ENCODE results near the gene ATP1A2.

The ATP1A2 gene

DNA sequence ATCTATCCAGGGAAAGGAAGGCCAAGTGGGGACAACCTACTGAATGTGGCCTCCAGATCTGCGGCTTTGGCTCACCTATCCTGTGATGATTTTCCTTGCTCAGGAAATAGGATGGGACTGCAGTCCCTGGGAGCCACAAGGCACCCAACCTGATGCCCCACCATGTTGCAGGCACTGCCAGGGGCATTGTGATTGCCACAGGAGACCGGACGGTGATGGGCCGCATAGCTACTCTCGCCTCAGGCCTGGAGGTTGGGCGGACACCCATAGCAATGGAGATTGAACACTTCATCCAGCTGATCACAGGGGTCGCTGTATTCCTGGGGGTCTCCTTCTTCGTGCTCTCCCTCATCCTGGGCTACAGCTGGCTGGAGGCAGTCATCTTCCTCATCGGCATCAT lies 11.8 kb downstream of the ATP1A2 start:
- no peak for DNase-seq

DNA sequence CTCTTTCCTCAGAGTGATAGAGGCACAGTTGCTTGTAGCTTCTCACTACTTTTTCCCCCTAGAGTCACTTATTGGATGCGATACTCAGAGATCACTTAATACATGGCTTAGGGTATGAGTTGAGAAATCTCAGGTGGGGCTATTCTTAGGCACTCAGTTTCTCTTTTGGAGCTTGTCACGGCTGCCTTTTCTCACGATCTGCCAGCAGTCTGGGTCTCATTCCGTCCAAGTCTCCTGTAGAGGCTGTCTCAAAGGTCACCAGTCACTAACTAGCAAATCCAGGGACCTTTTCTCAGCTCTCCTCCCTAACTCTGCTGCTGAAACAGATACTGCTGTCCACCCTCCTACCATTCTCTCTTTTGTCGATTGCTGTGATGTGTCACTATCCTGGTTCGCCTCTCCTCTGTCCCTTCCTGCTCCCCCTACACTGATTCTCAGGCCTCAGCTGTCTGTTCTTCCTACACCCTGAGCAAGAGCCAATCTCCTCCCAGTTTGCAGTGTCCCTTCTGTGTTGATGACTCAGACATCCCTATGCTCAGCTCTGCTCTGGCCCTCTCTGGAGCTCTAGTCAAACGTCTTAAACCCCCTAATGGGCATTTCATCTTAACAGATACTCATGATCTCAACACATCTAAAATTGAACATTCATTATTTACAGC lies 12.4 kb downstream of the ATP1A2 start:
- DNase-seq: no peak

DNA sequence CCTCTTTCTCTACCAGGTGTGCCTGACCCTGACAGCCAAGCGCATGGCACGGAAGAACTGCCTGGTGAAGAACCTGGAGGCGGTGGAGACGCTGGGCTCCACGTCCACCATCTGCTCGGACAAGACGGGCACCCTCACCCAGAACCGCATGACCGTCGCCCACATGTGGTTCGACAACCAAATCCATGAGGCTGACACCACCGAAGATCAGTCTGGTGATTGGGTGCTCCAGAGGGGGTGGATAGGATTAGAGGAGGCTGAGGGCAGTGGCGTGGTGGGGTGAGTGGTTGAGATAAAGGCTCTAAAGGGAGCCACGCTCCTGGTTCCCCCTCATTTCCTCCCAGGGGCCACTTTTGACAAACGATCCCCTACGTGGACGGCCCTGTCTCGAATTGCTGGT lies 13.1 kb downstream of the ATP1A2 start:
- no peak for DNase-seq

DNA sequence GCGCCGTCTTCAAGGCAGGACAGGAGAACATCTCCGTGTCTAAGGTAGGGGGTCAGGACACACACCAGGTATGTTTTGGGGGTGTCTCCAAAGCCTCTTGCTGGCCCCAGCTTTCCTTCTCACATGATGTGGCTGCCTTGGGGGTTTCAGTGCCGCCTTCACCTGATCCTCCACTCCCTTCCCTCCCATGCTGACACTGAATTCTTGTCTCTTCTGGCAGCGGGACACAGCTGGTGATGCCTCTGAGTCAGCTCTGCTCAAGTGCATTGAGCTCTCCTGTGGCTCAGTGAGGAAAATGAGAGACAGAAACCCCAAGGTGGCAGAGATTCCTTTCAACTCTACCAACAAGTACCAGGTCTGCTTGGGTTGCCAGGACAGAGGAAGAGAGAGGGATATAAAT lies 13.5 kb downstream of the ATP1A2 start:
- no peak for DNase-seq

DNA sequence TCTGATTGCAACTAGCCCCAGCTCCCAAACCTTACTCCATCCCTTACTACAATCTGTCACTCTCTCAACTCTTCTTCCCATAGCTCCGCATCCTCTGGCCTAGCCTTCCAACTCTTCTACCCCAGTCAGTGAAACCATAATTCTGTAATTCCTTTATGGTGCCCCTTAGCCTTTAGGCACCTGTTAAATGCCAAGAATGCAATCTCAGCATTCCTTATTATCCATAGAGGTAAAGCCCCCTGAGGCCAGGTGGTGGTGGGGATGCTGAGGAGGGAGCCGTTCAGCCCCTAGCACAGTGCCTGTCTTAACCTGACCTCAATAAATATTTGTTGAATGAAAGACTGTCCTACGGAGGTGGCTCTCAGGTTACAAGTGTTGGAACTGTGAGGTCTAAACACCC lies 14.0 kb downstream of the ATP1A2 start:
- no peak for DNase-seq

DNA sequence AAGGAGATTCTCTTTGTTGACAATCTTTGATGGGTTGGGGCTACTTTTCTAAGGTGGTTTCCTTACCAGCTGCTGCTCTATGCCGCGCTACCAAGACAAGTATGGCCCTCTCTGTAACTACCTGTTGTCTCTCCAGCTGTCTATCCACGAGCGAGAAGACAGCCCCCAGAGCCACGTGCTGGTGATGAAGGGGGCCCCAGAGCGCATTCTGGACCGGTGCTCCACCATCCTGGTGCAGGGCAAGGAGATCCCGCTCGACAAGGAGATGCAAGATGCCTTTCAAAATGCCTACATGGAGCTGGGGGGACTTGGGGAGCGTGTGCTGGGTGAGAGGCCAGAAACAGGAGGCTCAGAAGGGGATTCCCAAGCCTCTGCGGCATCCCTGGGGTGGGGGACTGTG lies 14.4 kb downstream of the ATP1A2 start:
- no peak for DNase-seq

DNA sequence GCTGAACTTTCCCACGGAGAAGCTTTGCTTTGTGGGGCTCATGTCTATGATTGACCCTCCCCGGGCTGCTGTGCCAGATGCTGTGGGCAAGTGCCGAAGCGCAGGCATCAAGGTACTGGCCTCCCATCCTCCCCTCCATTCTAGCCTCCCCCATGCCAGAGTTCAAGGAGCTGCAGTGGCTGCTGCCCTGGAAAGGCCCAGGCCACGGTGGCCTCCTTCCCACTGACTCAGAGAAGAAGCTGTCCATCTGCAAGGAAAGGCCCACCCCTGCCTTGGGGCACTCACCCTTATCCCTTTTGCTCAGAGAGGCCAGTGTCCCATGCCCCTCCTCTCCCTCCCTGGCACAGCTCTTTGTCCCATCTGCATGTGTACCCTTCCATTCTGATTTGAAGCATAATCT lies 14.9 kb downstream of the ATP1A2 start:
- DNase-seq: no peak

DNA sequence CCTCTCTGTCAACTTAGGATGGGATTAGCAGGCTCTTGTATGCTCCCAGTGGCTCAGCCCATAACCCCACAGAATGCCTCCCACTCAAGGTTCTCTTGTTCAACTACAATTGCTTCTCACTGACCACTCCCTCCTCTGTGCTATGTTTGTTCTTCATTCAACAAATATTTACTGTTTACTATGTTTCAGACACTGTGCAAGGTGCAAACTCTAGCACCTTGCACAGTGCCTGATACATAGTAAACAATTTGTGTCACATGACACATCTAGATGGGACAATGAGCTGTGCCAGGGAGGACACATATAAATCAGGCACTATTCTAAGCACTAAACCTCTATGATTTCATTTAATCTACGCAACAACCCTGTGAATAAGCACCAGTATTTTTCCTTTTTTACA lies 15.4 kb downstream of the ATP1A2 start:
- no peak for DNase-seq

DNA sequence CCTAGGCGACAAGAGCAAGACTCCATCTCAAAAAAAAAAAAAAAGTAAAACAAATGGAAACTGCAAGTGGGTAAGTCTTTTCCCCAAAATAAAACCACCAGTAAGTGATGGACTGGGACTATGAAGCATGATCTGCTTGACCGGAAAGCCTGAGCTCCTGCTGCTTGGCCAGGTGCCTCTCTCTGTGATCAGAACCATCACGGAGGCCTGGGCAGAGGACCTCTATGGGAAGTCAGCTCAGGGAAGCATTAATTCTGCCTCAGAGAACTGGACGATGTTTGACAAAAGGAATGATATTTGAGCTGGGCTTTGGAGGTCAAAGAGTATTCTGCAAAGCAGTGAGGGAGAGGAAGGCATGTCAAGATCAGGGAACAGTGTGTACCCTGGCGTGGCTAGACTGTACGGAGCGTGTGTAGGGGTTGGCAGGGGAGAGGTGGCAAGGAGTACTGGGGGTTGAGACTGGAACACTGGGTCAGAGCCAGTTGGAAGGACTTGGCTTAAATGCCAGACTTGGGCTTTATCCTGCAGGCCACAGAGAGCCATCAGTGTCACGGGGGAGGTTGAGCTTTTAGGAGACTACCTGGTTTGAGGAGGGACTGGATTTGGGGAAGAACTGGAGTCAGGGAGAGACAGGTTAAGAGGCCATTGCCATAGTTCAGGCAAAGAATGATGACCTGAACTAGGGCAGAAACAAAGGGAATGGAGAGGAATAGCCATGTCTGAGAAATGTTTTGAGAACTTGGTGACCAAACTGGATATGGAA lies 16.4 kb downstream of the ATP1A2 start:
- no peak for DNase-seq

DNA sequence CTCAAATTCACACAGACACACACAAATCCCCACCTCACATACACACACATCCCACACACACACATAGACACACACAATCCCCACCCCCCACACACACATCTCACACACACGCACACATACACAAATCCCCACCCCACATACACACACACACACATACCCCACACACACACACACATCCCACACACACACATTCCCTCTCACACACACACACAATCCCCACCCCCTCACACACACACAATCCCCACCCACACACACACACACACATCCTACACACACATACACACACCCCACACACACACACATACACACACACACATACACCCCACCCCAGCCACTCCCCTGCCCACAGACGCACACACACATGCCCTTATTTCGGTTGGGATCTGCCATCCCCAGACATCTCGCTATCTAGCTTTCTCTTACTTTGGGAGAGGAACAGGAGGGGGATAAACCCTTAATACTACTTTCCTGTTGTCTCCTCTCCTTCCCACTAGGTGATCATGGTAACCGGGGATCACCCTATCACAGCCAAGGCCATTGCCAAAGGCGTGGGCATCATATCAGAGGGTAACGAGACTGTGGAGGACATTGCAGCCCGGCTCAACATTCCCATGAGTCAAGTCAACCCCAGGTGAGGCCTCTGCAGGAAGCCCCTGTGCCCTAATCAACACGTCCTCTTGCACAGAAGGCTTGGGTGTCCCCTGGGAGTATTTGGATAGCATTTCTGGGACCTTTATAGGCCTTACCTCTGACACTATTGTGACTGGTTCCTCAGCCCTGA lies 18.6 kb downstream of the ATP1A2 start:
- no peak for DNase-seq

DNA sequence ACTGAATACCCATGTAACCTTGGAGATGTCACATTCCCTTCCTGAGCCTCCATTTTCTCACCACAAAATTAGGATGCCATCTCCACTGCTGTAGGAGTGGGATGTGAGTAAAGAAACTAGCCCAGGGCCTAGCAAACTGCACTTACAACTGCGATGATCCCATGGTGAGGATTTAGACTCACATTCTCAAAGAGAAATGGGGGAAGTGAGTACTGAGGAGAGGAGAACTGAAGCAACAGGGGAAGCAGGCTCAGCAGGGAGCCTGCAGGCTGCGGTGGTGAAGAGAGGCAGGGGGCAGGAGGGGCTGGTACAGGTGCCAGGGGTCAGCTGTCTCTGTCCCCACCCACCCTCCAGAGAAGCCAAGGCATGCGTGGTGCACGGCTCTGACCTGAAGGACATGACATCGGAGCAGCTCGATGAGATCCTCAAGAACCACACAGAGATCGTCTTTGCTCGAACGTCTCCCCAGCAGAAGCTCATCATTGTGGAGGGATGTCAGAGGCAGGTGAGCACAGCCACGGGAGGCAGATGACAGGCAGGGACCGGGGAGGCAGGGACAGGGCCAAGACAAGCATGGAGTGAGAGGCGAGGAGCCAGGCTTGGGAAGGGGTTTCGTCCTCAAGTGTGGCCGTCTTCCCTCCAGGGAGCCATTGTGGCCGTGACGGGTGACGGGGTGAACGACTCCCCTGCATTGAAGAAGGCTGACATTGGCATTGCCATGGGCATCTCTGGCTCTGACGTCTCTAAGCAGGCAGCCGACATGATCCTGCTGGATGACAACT lies 19.4 kb downstream of the ATP1A2 start:
- no peak for DNase-seq

DNA sequence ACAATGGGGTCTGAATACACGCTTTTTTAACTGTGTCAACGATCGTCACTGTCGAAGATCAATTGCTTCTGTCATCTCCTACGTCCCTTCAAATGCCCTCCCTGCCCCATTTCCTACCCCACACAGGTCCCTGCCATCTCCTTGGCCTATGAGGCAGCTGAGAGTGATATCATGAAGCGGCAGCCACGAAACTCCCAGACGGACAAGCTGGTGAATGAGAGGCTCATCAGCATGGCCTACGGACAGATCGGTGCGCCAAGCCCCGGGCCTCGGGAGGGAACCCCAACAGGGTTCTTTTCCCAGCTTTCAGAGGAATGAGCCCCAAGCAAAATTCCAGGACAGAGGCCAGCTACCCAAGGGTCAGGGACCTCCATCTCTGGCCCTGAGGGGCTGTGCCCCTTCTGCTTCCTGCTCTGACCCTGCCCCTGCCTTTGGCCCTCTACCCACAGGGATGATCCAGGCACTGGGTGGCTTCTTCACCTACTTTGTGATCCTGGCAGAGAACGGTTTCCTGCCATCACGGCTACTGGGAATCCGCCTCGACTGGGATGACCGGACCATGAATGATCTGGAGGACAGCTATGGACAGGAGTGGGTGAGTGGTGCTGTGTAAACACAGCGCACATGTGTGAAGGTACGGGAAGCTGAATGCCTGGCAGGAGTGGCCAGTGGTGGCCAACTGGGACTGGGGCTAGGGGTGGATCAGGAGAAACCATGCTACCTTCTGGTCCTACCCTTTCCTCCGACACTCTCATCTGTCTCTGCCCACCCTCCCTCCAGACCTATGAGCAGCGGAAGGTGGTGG lies 20.8 kb downstream of the ATP1A2 start:
- DNase-seq: no peak

DNA sequence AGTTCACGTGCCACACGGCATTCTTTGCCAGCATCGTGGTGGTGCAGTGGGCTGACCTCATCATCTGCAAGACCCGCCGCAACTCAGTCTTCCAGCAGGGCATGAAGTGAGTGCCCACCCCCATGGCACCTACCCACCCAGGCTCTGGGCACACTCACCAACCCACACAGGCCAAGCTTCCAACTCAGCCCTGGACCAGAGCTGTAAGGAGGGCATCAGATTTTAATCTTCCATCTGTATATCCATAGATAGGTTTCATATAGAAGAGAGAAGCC lies 21.3 kb downstream of the ATP1A2 start:
- DNase-seq: no peak

DNA sequence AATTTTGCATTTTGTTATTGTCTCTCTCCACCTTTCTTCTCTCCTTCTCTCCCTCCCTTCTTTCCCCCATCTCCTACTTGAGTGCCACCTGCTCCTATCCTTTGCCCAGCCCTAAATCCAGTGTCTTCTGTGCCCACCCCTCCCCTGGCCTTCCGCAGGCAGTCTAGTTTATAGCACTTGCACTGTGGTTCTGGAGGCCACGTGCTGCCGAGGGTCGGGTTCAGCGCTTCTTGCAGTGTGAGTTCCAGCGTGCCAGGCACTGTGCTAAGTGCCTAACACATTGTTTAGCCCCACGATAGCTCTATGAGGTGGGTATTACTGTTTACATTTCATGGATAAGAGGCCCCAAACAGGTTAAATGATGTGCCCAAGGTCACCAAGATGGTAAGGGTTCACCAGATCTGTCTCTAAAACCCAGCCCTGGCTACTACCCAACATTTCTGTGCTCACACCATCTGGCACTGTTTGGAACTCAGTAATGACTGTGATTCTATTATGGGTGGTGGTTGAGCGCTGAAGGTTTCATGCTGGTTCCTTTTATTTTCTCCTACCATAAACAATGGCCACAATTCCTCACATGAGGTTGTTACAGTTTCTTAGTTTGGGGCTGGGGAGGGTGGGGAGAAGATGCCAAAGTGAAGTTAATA lies 21.8 kb downstream of the ATP1A2 start:
- no peak for DNase-seq

DNA sequence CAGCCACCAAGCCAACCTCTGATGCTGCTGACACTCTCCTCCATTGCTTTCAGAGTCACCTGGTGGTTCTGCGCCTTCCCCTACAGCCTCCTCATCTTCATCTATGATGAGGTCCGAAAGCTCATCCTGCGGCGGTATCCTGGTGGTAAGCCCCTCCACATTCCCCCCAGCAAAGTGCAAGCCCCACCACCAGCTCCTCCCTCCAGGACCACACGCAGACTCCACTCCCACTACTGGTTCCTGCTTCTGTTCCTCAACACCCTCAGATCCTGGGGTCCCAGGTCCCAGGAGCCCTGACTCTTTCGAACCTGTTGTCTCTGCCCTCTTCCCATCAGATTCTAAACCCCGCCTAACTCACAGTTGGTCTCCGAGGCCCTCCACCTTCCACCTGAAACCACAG lies 24.3 kb downstream of the ATP1A2 start:
- DNase-seq: no peak

DNA sequence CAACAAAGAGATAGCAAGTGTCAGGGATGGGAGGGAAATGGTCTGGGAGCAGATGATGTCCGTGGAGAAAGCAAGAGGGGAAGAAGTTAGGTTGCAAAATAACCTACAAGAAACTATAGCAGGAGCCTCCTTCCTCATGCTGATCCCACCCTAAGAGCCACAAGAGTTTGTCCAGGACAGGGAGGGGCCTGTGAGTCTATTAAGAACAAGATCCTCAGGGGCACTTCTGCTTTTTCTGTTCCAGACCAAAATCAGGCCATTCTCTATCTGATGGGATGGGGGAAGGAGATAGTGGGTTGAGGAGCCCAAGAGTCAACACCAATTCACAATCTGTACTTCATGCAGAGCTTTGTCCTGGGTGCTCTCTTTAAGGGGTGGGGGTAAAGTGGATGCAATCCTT lies 28.1 kb downstream of the ATP1A2 start:
- no peak for DNase-seq

DNA sequence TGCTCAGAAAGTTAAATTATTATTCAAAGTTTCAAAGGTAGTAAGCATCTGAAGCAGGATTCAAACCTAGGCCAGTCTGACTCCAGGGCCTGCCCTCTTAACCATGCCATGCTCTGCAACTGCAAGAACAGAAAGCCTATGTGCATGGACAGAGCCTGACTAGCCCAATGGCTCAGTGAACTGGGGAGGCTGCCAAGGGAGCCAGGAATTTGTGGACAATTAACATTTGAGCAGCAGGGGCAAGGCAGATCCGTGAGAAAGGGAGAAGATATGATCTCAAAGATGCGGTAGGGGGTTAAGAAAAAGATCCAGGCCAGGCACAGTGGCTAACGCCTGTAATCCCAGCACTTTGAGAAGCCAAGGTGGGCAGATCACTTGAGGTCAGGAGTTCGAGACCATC lies 29.4 kb downstream of the ATP1A2 start:
- DNase-seq: no peak

DNA sequence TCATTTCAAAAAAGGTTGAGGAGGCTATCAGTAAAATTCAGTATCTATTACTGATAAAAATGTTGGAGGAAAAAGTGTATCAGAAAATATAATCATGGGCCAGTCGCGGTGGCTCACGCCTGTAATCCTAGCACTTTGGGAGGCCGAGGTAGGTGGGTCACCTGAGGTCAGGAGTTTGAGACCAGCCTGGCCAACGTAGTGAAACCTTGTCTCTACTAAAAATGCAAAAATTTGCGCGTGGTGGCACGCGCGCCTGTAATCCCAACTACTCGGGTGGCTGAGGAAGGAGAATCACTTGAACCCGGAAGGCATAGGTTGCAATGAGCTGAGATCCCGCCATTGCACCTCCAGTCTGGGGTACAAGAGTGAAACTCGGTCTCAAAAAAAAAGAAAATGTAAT lies 30.5 kb downstream of the ATP1A2 start:
- DNase-seq: no peak

DNA sequence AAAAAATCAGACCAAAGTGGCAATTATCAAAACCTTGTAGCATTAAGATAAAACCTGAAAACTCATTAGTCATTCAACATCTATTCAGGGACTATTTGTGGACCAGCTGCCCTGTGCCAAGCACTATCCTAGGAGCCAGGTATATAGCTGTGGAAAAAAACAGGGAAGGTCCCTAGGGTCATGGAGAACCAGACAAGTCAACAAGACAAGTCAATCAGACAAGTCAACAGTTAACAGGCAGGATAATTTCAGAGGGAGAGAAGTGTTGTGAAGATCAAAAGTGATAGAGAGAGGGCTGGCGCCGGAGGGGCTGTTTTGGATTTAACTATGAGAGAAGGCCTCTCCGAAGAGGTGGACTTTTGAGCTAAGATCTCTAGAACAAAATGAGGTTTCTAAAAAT lies 32.6 kb downstream of the ATP1A2 start:
- DNase-seq: no peak

DNA sequence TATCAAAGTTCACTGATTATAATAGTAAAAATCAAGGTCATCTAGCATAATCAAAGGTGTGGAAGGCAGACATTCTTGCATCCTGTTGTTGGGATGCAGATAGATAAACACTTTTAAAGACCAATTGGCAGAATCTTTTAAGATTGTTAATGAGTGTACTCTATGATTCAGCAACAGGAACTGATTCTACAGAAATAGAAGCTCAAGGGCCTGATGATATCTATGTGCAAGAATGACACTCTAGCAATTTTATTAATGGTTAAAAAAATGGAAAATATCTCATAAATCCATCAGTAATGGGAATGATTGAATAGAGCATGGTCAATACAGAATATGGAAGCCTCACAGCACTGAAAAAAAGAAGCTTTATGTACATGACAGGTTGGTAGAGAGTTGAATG lies 33.7 kb downstream of the ATP1A2 start:
- DNase-seq: no peak

DNA sequence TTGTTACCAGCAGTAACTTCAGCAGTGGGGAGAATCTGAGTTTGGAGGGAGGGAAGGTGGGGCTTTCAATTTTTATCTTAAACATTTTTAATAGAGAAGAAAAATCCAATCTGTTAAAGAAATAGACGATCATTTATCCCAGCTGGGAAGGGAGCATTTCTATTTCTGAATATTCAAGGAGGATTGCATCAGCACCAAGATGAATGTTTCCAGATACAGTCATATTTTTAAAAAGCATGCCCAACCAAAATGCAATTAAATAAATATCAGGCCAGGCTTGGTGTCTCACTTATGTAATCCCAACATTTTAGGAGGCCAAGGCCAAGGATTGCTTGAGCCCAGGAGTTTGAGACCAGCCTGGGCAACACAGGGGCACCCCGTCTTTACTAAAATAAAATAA lies 34.2 kb downstream of the ATP1A2 start:
- DNase-seq: no peak

DNA sequence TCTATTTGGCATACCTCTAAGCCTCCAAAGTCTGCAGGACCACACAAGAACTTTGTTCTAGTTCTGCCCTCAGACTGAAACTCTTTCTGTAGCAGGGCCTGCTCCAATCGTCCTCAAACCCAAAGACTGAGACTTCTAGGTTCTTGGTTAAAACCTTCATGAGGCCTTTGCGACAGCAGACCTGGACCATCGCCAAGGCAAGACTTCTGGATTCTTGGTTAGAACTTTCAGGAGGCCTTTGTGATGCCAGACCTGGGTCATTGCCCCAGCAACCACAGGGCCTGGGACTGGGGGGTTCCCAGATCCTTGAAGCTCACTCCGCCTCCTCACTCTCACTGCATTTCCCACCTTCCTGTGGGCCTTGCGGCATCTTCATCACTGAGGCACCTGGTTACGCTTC lies 35.7 kb downstream of the ATP1A2 start, which contains the start of gene ATP1A4:
ATP1A4 (plus strand) TSS at position 301 of the 400 bp plus-strand sequence. CDS start 438 bp downstream, outside the sequence.
- no peak for DNase-seq

Measured in activated CD4-positive, alpha-beta T cell treated with anti-CD3 and anti-CD28 coated beads, Interleukin-2, Interleukin-6, amounts not matched to agents 100 ng/mL and 50 ng/mL, durations not matched to agents 16 hours and 8 hours (primary cell).